H7 (cell line): ENCODE measurements around the gene ZNF385C. TPM values are rescaled to one million over a fixed set of nuclear protein-coding genes. Genes with fewer than 3 reads are reported as not detected.
"Not testable (repeated sequence)": the region's sequence is repeated elsewhere in the genome, so short reads cannot be mapped to it uniquely, and the experiment has no call there.

ENCODE experiments used
- DNase-seq: peaks from one replicate; pipeline ENCODE4 v3.0.0; 2012
- H3K27me3 ChIP-seq: 2 replicates; pipeline ENCODE4 v1.6.0; 2011; ENCODE audit warnings: mild to moderate bottlenecking, low read length; ENCODE audit not compliant: control insufficient read depth, insufficient read depth
- H3K36me3 ChIP-seq: replicated peaks from 2 replicates; pipeline ENCODE4 v1.5.1; 2011; ENCODE audit warnings: low read length; ENCODE audit not compliant: control insufficient read depth, insufficient read depth
- H3K4me3 ChIP-seq: 2 replicates; pipeline ENCODE4 v1.5.1; 2011; ENCODE audit warnings: low read depth, mild to moderate bottlenecking, control low read depth, low read length, moderate library complexity; ENCODE audit not compliant: insufficient read depth
- total RNA-seq: library from RNA; depleted of rRNA; stranded (reverse); fragments of >200 nt; shearing (Covaris generic); gene quantifications from 2 replicates; pipeline ENCODE4 v1.2.3, GENCODE V29; 2014

ZNF385C gene
- total RNA-seq, 1 experiment from 2014 or later, result 2.7 TPM

GRCh38 chr17:42020845-42021244, 77.4 kb downstream of the ZNF385C start:
- Histone ChIP-seq H3K4me3 (peak overlapping the region; percentile 69), H3K36me3 (peaks cover 26% of the 10 kb centered on the region)
- not testable (repeated sequence) for DNase-seq, H3K27me3 ChIP-seq

- no peaks in the 10 kb centered on the region for H3K27me3 ChIP-seq
- peaks cover 24% of the 10 kb centered on the region for H3K36me3 ChIP-seq
- H3K4me3 ChIP-seq, result peak within 1 kb of the TSS; percentile 69
- DNase-seq, result peak; percentile 98
Measured at GRCh38 chr17:42019509-42020404, 78.5 kb downstream of the ZNF385C start, which contains the start of gene NKIRAS2. TSS of gene NKIRAS2 (plus strand) at chr17:42020090. CDS start at chr17:42021578, 1,488 bp downstream.

GRCh38 chr17:42018988-42019387, 79.3 kb downstream of the ZNF385C start:
- Histone ChIP-seq H3K36me3 (peaks cover 22% of the 10 kb centered on the region), H3K4me3 (no peak overlapping the region), H3K27me3 (no peaks in the 10 kb centered on the region)
- no peak for DNase-seq

- Histone ChIP-seq H3K4me3 (peak overlapping the region; percentile 91), H3K27me3 (no peaks in the 10 kb centered on the region), H3K36me3 (peaks cover 15% of the 10 kb centered on the region)
- DNase-seq, result peak; percentile 69
Measured at GRCh38 chr17:42018339-42018738, 79.9 kb downstream of the ZNF385C start.

- H3K4me3 ChIP-seq, result peak overlapping the region; percentile 91
- peak; percentile 72 for DNase-seq
- H3K27me3 ChIP-seq, result no peaks in the 10 kb centered on the region
- H3K36me3 ChIP-seq, result peaks cover 13% of the 10 kb centered on the region
Measured at GRCh38 chr17:42017866-42018200, 80.4 kb downstream of the ZNF385C start.

GRCh38 chr17:42016941-42017865, 81.1 kb downstream of the ZNF385C start, which contains the start of gene DNAJC7:
TSS of gene DNAJC7 (minus strand) at chr17:42017439. CDS start at chr17:42017416, 23 bp downstream.
- peak; percentile 97 for DNase-seq
- peak within 1 kb of the TSS; percentile 91 for H3K4me3 ChIP-seq
- H3K27me3 ChIP-seq, result no peaks in the 10 kb centered on the region
- peaks cover 7% of the 10 kb centered on the region for H3K36me3 ChIP-seq

- peak overlapping the region; percentile 91 for H3K4me3 ChIP-seq
- no peak for DNase-seq
Measured at GRCh38 chr17:42016411-42016831, 81.9 kb downstream of the ZNF385C start.

GRCh38 chr17:42013740-42014139, 84.5 kb downstream of the ZNF385C start:
- not testable (repeated sequence) for H3K36me3 ChIP-seq, H3K27me3 ChIP-seq, DNase-seq, H3K4me3 ChIP-seq

More at GRCh38 chr17:42016411-42016831, 81.9 kb downstream of the ZNF385C start:
- Histone ChIP-seq H3K27me3 (no peaks in the 10 kb centered on the region), H3K36me3 (0 out of 2 replicates have a peak, but pooled peaks cover 3% of the 10 kb centered on the region)

GRCh38 chr17:42012363-42012762, 85.9 kb downstream of the ZNF385C start:
- not testable (repeated sequence) for H3K4me3 ChIP-seq, H3K36me3 ChIP-seq, H3K27me3 ChIP-seq
- DNase-seq, result peak; percentile 55

- Histone ChIP-seq H3K36me3 (peaks cover 1% of the 10 kb centered on the region; the same call in 1 of the 2 replicates), H3K27me3 (no peaks in the 10 kb centered on the region), H3K4me3 (no peak overlapping the region)
- peak; percentile 56 for DNase-seq
Measured at GRCh38 chr17:42010898-42011516, 87.3 kb downstream of the ZNF385C start.

- not testable (repeated sequence) for H3K4me3 ChIP-seq, H3K36me3 ChIP-seq, DNase-seq, H3K27me3 ChIP-seq
Measured at GRCh38 chr17:42010266-42010680, 88.0 kb downstream of the ZNF385C start.

GRCh38 chr17:42009170-42009569, 89.1 kb downstream of the ZNF385C start:
- Histone ChIP-seq H3K36me3 (peaks cover 1% of the 10 kb centered on the region; the same call in 1 of the 2 replicates), H3K4me3 (no peak overlapping the region), H3K27me3 (no peaks in the 10 kb centered on the region)
- no peak for DNase-seq

GRCh38 chr17:42005166-42005565, 93.1 kb downstream of the ZNF385C start:
- H3K4me3 ChIP-seq, result no peak overlapping the region
- no peak for DNase-seq
- H3K36me3 ChIP-seq, result peaks cover 20% of the 10 kb centered on the region
- no peaks in the 10 kb centered on the region for H3K27me3 ChIP-seq

- H3K27me3 ChIP-seq, result no peaks in the 10 kb centered on the region
- H3K4me3 ChIP-seq, result no peak overlapping the region
- H3K36me3 ChIP-seq, result peaks cover 26% of the 10 kb centered on the region
- DNase-seq, result no peak
Measured at GRCh38 chr17:42002792-42003301, 95.4 kb downstream of the ZNF385C start.
